HG02981 (cell line): Measurements from ENCODE around the gene SLC49A3.
"Not testable (repeated sequence)": the region's sequence is repeated elsewhere in the genome, so short reads cannot be mapped to it uniquely, and the experiment has no call there.

Experiments used
- ATAC-seq: cut with Tn5 transposase; IDR thresholded peaks from one replicate; pipeline ENCODE4 v1.9.1; 2021; ENCODE audit warnings: mild to moderate bottlenecking, moderate library complexity; ENCODE audit not compliant: unreplicated experiment

SLC49A3 gene

GRCh38 chr4:703336-704197, 14.6 kb upstream of the SLC49A3 start:
- no peak for ATAC-seq

GRCh38 chr4:702618-703048, 13.7 kb upstream of the SLC49A3 start:
- ATAC-seq: no peak

DNA sequence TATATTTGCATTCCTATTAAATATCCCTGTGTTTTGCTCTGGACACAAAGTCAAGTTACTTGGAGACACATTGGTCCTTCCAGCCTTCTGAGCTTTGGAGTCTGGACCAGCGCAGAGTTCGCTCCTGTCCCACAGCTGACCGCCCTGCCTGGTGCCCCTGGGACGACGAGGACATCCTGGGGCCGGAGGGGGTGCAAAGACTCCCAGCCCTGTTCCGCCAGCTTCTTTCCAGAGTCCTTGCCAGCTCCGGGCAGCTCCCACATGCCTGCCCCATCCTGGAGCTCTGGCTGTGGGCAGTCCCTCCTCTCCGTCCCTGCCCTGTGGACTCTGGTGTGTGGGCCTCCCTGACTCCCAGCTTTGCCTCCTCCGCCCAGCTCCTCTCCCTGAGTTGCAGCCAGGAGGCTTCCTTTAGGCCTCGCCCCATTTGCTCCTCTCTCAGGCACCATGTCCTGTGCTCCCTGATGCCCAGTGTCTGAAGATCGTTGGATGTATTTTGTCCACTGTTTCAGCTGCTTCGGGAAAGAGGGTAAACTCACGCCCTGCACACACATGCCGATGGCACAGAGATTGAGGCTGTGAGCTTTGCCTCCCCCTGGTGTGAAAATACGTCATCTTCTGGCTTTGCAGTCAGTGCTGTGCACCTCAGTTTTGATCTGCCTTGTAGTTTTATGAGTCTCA, 11.8 kb upstream of the SLC49A3 start:
- ATAC-seq: no peak

GRCh38 chr4:699816-700580, 11.0 kb upstream of the SLC49A3 start:
- ATAC-seq: no peak

- not testable (repeated sequence) for ATAC-seq
These were observed 5.5 kb upstream of the SLC49A3 start for GRCh38 chr4:694341-694940.

DNA sequence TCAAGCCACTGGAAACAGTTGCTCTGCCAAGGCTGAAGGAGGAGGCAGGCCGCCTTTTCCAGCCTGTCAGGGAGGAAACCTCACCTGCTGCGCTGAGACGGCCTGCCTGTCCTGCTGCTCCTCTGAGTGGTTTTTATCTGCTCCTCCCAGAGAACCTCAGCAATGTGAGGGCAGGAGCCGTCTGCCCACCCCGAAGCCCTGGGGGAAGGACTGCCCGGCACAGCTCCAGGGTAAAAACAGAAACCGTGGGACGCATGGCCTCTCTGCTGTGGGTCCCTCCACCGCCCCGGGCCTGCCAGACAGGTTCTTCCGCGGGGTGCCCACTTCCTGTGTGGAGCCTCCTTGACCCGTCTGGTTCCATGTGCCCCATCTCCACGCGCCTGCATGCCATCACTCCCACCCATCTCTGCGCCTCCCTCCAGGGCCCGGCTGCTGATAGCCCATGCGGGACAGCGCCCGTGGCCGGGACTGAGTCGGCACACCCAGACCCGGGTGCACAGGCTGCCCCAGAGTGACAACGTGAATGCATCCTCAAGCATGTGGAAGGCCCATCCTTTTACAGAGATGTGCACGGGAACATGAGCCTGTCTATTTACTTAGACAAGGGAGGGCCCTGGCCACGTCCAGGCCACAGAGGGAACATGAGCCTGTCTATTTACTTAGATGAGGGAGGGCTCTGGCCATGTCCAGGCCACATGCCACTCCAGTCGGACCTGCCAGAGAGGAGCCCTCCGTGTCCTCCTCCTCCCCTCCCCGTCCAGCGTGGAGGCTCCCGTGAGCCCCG, 4.0 kb upstream of the SLC49A3 start:
- ATAC-seq: no peak

DNA sequence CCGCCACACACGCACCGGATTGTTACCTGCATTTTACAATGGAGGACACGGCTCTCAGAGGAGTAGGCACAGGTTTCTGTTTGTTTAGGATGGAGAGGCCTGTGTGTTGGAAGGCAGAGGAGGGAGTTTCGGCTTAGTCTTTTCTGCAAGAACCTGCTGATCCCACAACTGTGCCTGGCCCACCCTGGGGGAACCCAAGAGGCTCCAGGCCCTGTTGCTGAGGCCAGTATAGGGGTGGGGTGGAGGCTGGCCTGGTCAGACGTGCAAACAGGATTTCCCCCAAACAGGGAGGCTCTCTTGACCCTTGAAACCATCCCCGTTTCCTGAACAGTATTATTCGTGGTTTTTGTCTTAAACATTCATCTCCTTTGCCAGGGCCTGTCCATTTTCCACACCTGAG, 772 bp upstream of the SLC49A3 start:
- ATAC-seq: no peak

GRCh38 chr4:687971-688853, 739 bp downstream of the SLC49A3 start:
- no peak for ATAC-seq

GRCh38 chr4:687048-687970, 1.6 kb downstream of the SLC49A3 start:
- no peak for ATAC-seq

DNA sequence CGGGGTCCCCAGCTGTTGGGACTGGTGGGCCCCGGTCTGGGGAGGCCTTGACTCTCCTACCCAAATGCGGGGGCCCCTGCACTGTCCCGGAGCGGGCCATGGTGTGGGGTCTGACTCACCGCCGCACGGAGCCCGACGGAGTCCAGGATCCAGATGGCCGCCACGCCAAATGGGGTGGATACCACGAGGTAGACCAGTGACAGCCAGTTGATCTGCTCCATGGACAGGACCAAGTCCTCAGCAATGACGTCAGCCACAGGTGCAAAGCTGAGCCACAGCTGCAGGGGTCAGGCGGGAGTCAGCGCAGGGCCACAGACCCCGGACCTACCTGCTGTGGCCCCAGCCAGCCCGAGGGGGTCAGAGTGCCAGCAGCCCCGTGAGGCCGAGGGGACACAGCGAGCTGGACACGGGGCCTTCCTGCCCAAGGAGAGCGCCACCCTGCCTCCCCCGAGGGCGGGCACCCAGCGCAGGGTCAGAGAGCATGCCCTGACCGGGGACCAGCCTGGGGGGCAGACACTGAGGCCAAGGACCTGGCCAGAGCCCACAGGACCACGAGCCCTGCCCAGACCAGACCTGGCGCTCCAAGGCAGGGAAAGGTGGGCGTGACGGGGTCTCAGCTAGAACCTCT, 2.4 kb downstream of the SLC49A3 start:
- no peak for ATAC-seq

GRCh38 chr4:685679-686412, 3.1 kb downstream of the SLC49A3 start:
- no peak for ATAC-seq

DNA sequence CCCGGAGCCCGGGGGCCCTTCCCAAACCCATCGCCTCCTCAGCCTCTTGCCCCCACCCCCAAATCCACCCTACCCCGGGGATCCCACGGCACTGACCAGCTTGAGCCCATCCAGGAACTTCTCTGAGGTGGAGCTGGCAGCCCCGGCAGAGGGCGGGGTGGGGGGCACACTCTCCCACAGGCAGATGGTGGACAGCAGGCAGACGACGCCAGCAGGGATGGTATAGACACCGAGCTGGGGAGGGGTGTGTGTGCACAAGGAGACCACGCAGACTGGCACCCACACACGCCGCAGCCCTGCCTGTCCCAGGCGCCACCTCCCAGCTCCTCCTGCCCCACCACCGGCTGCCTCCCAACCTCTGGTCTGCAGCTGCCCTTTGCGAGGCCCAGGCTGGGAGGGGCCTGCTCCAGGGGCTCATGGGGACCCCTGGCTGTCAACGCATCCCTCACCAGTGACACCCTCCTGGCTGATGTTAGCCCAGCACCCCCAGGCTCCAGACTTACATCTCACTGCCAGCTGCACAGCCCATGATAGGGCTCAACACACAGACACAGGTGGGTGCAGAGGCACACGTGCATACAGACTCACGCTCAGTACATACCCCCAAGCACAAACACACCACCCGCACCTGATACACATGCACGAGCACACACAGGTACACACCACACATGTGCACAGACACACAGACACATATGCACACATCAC, 4.2 kb downstream of the SLC49A3 start:
- no peak for ATAC-seq

DNA sequence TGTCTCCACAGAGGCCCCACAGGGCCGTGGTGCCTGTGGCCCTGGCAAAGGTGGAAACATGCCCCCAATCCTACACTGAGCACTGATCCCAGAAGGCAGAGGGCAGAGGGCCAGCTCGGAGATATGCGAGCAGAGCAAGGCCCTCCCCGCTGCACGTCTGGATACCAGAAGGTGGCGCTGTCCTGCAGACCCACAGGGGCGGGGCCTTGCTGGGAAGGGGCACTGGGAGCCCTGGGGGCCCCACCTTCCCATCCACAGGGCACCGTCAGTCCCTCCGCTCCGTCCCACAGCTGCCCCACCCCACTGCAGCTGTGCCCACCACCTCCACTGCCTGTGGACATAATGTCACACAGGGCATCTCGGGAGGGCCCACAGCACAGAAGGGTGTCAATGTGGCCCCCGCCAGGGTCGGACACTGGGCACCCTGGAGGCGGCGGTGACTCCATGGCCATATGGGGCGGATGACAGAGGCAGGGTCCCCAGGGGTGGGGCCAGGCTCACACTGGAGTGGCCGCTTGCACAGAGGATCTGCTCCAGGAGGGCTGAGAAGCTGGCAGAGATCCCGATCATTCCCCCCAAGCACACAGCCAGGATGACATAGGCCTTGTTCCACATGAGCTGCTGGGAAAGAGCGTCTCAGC, 4.8 kb downstream of the SLC49A3 start:
- ATAC-seq: no peak

- no peak for ATAC-seq
These were observed 5.6 kb downstream of the SLC49A3 start for GRCh38 chr4:683247-683897.

- no peak for ATAC-seq
These were observed 6.3 kb downstream of the SLC49A3 start for GRCh38 chr4:682490-683172.
